PC-3 (cell line): ENCODE data around the gene SHTN1.

Experiments
- EZH2 ChIP-seq: fragments of 300-600 bp; sonication (generic); IDR thresholded peaks from one replicate; pipeline ENCODE4 v1.6.1; 2017; ENCODE audit warnings: antibody characterized with exemption, mild to moderate bottlenecking, low read length; ENCODE audit not compliant: unreplicated experiment
- TF ChIP-seq, protein P1 (sequence below): fragments of 300-600 bp; sonication (generic); conservative IDR thresholded peaks from 2 replicates; pipeline ENCODE4 v1.5.1; 2017; ENCODE audit warnings: antibody characterized with exemption, low read depth, mild to moderate bottlenecking, low read length

DNA sequence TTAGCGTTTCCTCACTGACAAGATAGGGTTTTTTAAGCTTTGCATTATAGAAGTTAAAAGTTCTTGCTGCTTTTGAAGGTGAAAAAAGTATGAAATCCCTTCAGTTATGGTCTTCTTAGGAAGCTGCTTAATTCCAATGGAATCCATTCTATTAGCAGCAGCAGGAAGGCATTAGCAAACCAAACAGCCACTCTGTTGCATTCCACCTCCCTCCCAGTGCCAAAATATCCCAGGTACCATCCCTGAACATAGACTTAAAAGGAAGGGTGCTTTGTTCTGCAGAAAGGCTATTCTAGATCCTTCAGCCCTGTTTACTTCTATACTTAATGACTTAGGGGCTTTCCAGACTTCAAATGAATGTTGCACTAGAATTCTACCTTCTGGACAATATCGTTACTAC is 131.9 kb downstream of the SHTN1 start:
- TF ChIP-seq, protein P1, sequence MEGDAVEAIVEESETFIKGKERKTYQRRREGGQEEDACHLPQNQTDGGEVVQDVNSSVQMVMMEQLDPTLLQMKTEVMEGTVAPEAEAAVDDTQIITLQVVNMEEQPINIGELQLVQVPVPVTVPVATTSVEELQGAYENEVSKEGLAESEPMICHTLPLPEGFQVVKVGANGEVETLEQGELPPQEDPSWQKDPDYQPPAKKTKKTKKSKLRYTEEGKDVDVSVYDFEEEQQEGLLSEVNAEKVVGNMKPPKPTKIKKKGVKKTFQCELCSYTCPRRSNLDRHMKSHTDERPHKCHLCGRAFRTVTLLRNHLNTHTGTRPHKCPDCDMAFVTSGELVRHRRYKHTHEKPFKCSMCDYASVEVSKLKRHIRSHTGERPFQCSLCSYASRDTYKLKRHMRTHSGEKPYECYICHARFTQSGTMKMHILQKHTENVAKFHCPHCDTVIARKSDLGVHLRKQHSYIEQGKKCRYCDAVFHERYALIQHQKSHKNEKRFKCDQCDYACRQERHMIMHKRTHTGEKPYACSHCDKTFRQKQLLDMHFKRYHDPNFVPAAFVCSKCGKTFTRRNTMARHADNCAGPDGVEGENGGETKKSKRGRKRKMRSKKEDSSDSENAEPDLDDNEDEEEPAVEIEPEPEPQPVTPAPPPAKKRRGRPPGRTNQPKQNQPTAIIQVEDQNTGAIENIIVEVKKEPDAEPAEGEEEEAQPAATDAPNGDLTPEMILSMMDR = no peak
- TF ChIP-seq EZH2 = no peak
